ENCODE data around the gene DNPEP.

GRCh38 chr2:219434468-219434717 lies 46.7 kb upstream of the DNPEP start:
- TF ChIP-seq YY1 (IDR thresholded peaks at IDR 0.05; ENCODE audit: insufficient read depth, insufficient read length) = no peak
- TF ChIP-seq SUZ12 (IDR thresholded peaks at IDR 0.05; ENCODE audit: extremely low read depth, insufficient read depth, insufficient read length) = no peak

Data from NT2/D1 (cell line).